ENCODE measurements around the gene DCAF10. TPM values are rescaled to one million over a fixed set of nuclear protein-coding genes. Genes with fewer than 3 reads are reported as not detected.
"Not testable (repeated sequence)": the region's sequence is repeated elsewhere in the genome, so short reads cannot be mapped to it uniquely, and the experiment has no call there.

The DCAF10 gene
- total RNA-seq, 1 donor from 2014 or later: 18.5 TPM

- H3K4me1 Mint-ChIP-seq (ENCODE audit: low read depth): peaks cover 11% of the 10 kb centered on the region
- no peak for DNase-seq (ENCODE audit: low spot score)
These were observed 40.1 kb downstream of the DCAF10 start for GRCh38 chr9:37840560-37841194.

GRCh38 chr9:37852222-37852621, 51.6 kb downstream of the DCAF10 start:
- no peaks in the 10 kb centered on the region for H3K4me1 Mint-ChIP-seq (ENCODE audit: low read depth)
- DNase-seq (ENCODE audit: low spot score): no peak
- H3K27me3 Mint-ChIP-seq (ENCODE audit: insufficient read depth): no peaks in the 10 kb centered on the region
- intact Hi-C loops (cut with micrococcal nuclease): no loop called here
- no peak overlapping the region for H3K27ac Mint-ChIP-seq
- H3K4me3 Mint-ChIP-seq: no peak overlapping the region
- peaks cover 9% of the 10 kb centered on the region for H3K36me3 Mint-ChIP-seq (ENCODE audit: low read depth)
- H3K9me3 Mint-ChIP-seq: no peaks in the 10 kb centered on the region

More at GRCh38 chr9:37840560-37841194, 40.1 kb downstream of the DCAF10 start:
- Mint-ChIP-seq H3K27me3 (ENCODE audit: insufficient read depth) (no peaks in the 10 kb centered on the region), H3K4me3 (no peak overlapping the region), H3K36me3 (ENCODE audit: low read depth) (peaks cover 11% of the 10 kb centered on the region), H3K27ac (no peak overlapping the region), H3K9me3 (no peaks in the 10 kb centered on the region)
- intact Hi-C loops (cut with micrococcal nuclease): loop anchor here (5.0 kb wide), 1 partner anchor 93 kb away; no protein-coding TSS in a partner anchor

- intact Hi-C loops (cut with micrococcal nuclease): no loop called here
These were observed 56.0 kb downstream of the DCAF10 start for GRCh38 chr9:37856551-37856950.

GRCh38 chr9:37859043-37859442, 58.4 kb downstream of the DCAF10 start:
- H3K36me3 Mint-ChIP-seq (ENCODE audit: low read depth): peaks cover 29% of the 10 kb centered on the region
- no peaks in the 10 kb centered on the region for H3K4me1 Mint-ChIP-seq (ENCODE audit: low read depth)
- no peaks in the 10 kb centered on the region for H3K27me3 Mint-ChIP-seq (ENCODE audit: insufficient read depth)
- no peak for DNase-seq (ENCODE audit: low spot score)
- H3K9me3 Mint-ChIP-seq: no peaks in the 10 kb centered on the region
- intact Hi-C loops (cut with micrococcal nuclease): no loop called here
- H3K4me3 Mint-ChIP-seq: no peak overlapping the region
- H3K27ac Mint-ChIP-seq: no peak overlapping the region

More at GRCh38 chr9:37856551-37856950, 56.0 kb downstream of the DCAF10 start:
- Mint-ChIP-seq H3K36me3 (ENCODE audit: low read depth) (peaks cover 26% of the 10 kb centered on the region), H3K4me1 (ENCODE audit: low read depth) (no peaks in the 10 kb centered on the region), H3K9me3 (no peaks in the 10 kb centered on the region), H3K4me3 (no peak overlapping the region), H3K27ac (no peak overlapping the region), H3K27me3 (ENCODE audit: insufficient read depth) (no peaks in the 10 kb centered on the region)
- no peak for DNase-seq (ENCODE audit: low spot score)

GRCh38 chr9:37862530-37862929, 61.9 kb downstream of the DCAF10 start:
- H3K9me3 Mint-ChIP-seq: no peaks in the 10 kb centered on the region

GRCh38 chr9:37870081-37870798, 69.6 kb downstream of the DCAF10 start:
- Mint-ChIP-seq H3K4me1 (ENCODE audit: low read depth) (no peaks in the 10 kb centered on the region), H3K27me3 (ENCODE audit: insufficient read depth) (no peaks in the 10 kb centered on the region), H3K27ac (no peak overlapping the region), H3K9me3 (no peaks in the 10 kb centered on the region), H3K4me3 (no peak overlapping the region), H3K36me3 (ENCODE audit: low read depth) (peaks cover 5% of the 10 kb centered on the region)
- intact Hi-C loops (cut with micrococcal nuclease): no loop called here
- DNase-seq (ENCODE audit: low spot score): no peak

More at GRCh38 chr9:37862530-37862929, 61.9 kb downstream of the DCAF10 start:
- intact Hi-C loops (cut with micrococcal nuclease): no loop called here
- DNase-seq (ENCODE audit: low spot score): no peak
- no peaks in the 10 kb centered on the region for H3K4me1 Mint-ChIP-seq (ENCODE audit: low read depth)
- no peak overlapping the region for H3K4me3 Mint-ChIP-seq
- H3K36me3 Mint-ChIP-seq (ENCODE audit: low read depth): peaks cover 24% of the 10 kb centered on the region
- H3K27ac Mint-ChIP-seq: no peak overlapping the region
- H3K27me3 Mint-ChIP-seq (ENCODE audit: insufficient read depth): no peaks in the 10 kb centered on the region

- no peak for DNase-seq (ENCODE audit: low spot score)
- intact Hi-C loops (cut with micrococcal nuclease): no loop called here
- no peaks in the 10 kb centered on the region for H3K27me3 Mint-ChIP-seq (ENCODE audit: insufficient read depth)
- H3K4me1 Mint-ChIP-seq (ENCODE audit: low read depth): no peaks in the 10 kb centered on the region
- no peak overlapping the region for H3K27ac Mint-ChIP-seq
- no peaks in the 10 kb centered on the region for H3K9me3 Mint-ChIP-seq
- peaks cover 5% of the 10 kb centered on the region for H3K36me3 Mint-ChIP-seq (ENCODE audit: low read depth)
- no peak overlapping the region for H3K4me3 Mint-ChIP-seq
These were observed 70.2 kb downstream of the DCAF10 start for GRCh38 chr9:37870799-37871176.

GRCh38 chr9:37873955-37874354, 73.4 kb downstream of the DCAF10 start:
- no peaks in the 10 kb centered on the region for H3K27me3 Mint-ChIP-seq (ENCODE audit: insufficient read depth)
- H3K27ac Mint-ChIP-seq: no peak overlapping the region
- no peak overlapping the region for H3K4me3 Mint-ChIP-seq
- intact Hi-C loops (cut with micrococcal nuclease): no loop called here
- peaks cover 3% of the 10 kb centered on the region for H3K36me3 Mint-ChIP-seq (ENCODE audit: low read depth)
- no peaks in the 10 kb centered on the region for H3K4me1 Mint-ChIP-seq (ENCODE audit: low read depth)
- DNase-seq (ENCODE audit: low spot score): no peak
- no peaks in the 10 kb centered on the region for H3K9me3 Mint-ChIP-seq

GRCh38 chr9:37876376-37876775, 75.8 kb downstream of the DCAF10 start:
- H3K4me3 Mint-ChIP-seq: no peak overlapping the region
- H3K36me3 Mint-ChIP-seq (ENCODE audit: low read depth): peaks cover 7% of the 10 kb centered on the region
- H3K4me1 Mint-ChIP-seq (ENCODE audit: low read depth): no peaks in the 10 kb centered on the region
- no peaks in the 10 kb centered on the region for H3K9me3 Mint-ChIP-seq
- no peak for DNase-seq (ENCODE audit: low spot score)
- H3K27ac Mint-ChIP-seq: no peak overlapping the region
- intact Hi-C loops (cut with micrococcal nuclease): no loop called here
- H3K27me3 Mint-ChIP-seq (ENCODE audit: insufficient read depth): no peaks in the 10 kb centered on the region

GRCh38 chr9:37880916-37881479, 80.4 kb downstream of the DCAF10 start:
- H3K9me3 Mint-ChIP-seq: no peaks in the 10 kb centered on the region
- no peaks in the 10 kb centered on the region for H3K27me3 Mint-ChIP-seq (ENCODE audit: insufficient read depth)
- DNase-seq (ENCODE audit: low spot score): no peak
- intact Hi-C loops (cut with micrococcal nuclease): no loop called here
- no peak overlapping the region for H3K4me3 Mint-ChIP-seq
- peaks cover 23% of the 10 kb centered on the region for H3K36me3 Mint-ChIP-seq (ENCODE audit: low read depth)
- H3K4me1 Mint-ChIP-seq (ENCODE audit: low read depth): peaks cover 9% of the 10 kb centered on the region
- H3K27ac Mint-ChIP-seq: no peak overlapping the region

- DNase-seq (ENCODE audit: low spot score); H3K9me3 Mint-ChIP-seq; H3K4me3 Mint-ChIP-seq; H3K27me3 Mint-ChIP-seq (ENCODE audit: insufficient read depth); H3K4me1 Mint-ChIP-seq (ENCODE audit: low read depth); intact Hi-C loops (cut with micrococcal nuclease); H3K27ac Mint-ChIP-seq: not testable (repeated sequence)
- peaks cover 45% of the 10 kb centered on the region for H3K36me3 Mint-ChIP-seq (ENCODE audit: low read depth)
These were observed 87.5 kb downstream of the DCAF10 start for GRCh38 chr9:37887977-37888583.

- Mint-ChIP-seq H3K36me3 (ENCODE audit: low read depth) (peaks cover 49% of the 10 kb centered on the region), H3K4me3 (no peak overlapping the region), H3K27me3 (ENCODE audit: insufficient read depth) (no peaks in the 10 kb centered on the region), H3K27ac (no peak overlapping the region), H3K4me1 (ENCODE audit: low read depth) (peaks cover 5% of the 10 kb centered on the region), H3K9me3 (no peaks in the 10 kb centered on the region)
- DNase-seq (ENCODE audit: low spot score): no peak
- intact Hi-C loops (cut with micrococcal nuclease): no loop called here
These were observed 88.9 kb downstream of the DCAF10 start for GRCh38 chr9:37889536-37889935.

- H3K27me3 Mint-ChIP-seq (ENCODE audit: insufficient read depth); H3K27ac Mint-ChIP-seq; H3K4me1 Mint-ChIP-seq (ENCODE audit: low read depth); intact Hi-C loops (cut with micrococcal nuclease); H3K9me3 Mint-ChIP-seq; DNase-seq (ENCODE audit: low spot score); H3K4me3 Mint-ChIP-seq: not testable (repeated sequence)
- peaks cover 47% of the 10 kb centered on the region for H3K36me3 Mint-ChIP-seq (ENCODE audit: low read depth)
These were observed 90.4 kb downstream of the DCAF10 start for GRCh38 chr9:37891042-37891441.

Data from activated T-helper 1 cell treated with anti-CD3 and anti-CD28 coated beads, Interleukin-12 subunit alpha, Interleukin-12 subunit beta, Interleukin-2, Interleukin-4 antibody, amounts not matched to agents 30 ng/mL and 10 ng/mL and 1 ng/mL, durations not matched to agents 14 hours and 24 hours and 36 hours (primary cell).